GM18499 (cell line): ENCODE data around the gene DNAJC27.

Experiments
- ATAC-seq: cut with Tn5 transposase; IDR thresholded peaks from one replicate; pipeline ENCODE4 v1.9.1; 2021; ENCODE audit warnings: moderate number of reproducible peaks; ENCODE audit not compliant: insufficient read depth, unreplicated experiment

The DNAJC27 gene

GRCh38 chr2:24910245-24910644, 61.5 kb downstream of the DNAJC27 start:
- no peak for ATAC-seq

- no peak for ATAC-seq
Observed at GRCh38 chr2:24909555-24910177, 62.1 kb downstream of the DNAJC27 start.

GRCh38 chr2:24908461-24908901, 63.3 kb downstream of the DNAJC27 start:
- no peak for ATAC-seq

GRCh38 chr2:24907116-24907515, 64.6 kb downstream of the DNAJC27 start:
- no peak for ATAC-seq

GRCh38 chr2:24906466-24906865, 65.3 kb downstream of the DNAJC27 start:
- no peak for ATAC-seq

GRCh38 chr2:24903161-24904103, 68.3 kb downstream of the DNAJC27 start:
- ATAC-seq: no peak

- ATAC-seq: no peak
Observed at GRCh38 chr2:24899361-24899910, 72.3 kb downstream of the DNAJC27 start.

- ATAC-seq: no peak
Observed at GRCh38 chr2:24898122-24899109, 73.3 kb downstream of the DNAJC27 start.

- no peak for ATAC-seq
Observed at GRCh38 chr2:24894750-24895149, 77.0 kb downstream of the DNAJC27 start.

GRCh38 chr2:24893934-24894333, 77.8 kb downstream of the DNAJC27 start:
- ATAC-seq: no peak
